Liver (tissue), 3 donors: Measurements from ENCODE around the gene SUCO.

Experiments used
- TAF1 ChIP-seq: conservative IDR thresholded peaks from 2 replicates; pipeline ENCODE4 v1.6.1; 2016; ENCODE audit warnings: antibody characterized with exemption, mild to moderate bottlenecking
- TF ChIP-seq, protein P1 (sequence below): fragments of 150-350 bp; IDR thresholded peaks from 2 replicates; pipeline ENCODE4 v1.5.1; 2017; ENCODE audit warnings: improper control_type of control experiment, low read depth, low read length; ENCODE audit not compliant: missing input control
- donor health status: healthy.
- donor health status: healthy.

DNA sequence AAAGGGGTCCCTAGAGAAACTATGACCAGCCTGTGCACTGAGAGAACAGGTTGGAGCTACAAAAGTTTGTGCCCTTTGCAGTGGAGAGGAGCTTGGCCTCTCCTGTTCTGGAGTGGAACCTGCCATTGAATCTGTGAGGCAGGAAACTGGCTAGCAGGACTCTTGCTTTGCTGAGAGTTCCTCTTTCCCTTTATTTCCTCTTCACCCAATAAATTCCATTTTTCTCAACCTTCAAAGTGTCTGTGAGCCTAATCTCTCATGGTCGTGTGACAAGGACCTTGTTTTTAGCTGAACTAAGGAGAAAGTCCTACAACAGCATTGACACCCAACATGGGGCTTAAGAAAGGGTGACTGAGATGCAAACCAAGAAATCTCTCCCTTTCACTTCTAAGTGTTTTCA is 83.2 kb downstream of the SUCO start:
- TF ChIP-seq, protein P1, sequence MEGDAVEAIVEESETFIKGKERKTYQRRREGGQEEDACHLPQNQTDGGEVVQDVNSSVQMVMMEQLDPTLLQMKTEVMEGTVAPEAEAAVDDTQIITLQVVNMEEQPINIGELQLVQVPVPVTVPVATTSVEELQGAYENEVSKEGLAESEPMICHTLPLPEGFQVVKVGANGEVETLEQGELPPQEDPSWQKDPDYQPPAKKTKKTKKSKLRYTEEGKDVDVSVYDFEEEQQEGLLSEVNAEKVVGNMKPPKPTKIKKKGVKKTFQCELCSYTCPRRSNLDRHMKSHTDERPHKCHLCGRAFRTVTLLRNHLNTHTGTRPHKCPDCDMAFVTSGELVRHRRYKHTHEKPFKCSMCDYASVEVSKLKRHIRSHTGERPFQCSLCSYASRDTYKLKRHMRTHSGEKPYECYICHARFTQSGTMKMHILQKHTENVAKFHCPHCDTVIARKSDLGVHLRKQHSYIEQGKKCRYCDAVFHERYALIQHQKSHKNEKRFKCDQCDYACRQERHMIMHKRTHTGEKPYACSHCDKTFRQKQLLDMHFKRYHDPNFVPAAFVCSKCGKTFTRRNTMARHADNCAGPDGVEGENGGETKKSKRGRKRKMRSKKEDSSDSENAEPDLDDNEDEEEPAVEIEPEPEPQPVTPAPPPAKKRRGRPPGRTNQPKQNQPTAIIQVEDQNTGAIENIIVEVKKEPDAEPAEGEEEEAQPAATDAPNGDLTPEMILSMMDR, result no peak
- no peak for TF ChIP-seq TAF1
